Tibial nerve (tissue), 3 donors: ENCODE data around the gene IL20RA.

Experiments
- POLR2A ChIP-seq, 2 donors: fragments of 450-650 bp; IDR thresholded peaks; one replicate each; pipeline ENCODE4 v1.6.1; 2017; ENCODE audit warnings: antibody characterized with exemption in 2 of 2, mild to moderate bottlenecking in 2 of 2, moderate library complexity in 2 of 2
- TF ChIP-seq, protein P1 (sequence below), 5 experiments: fragments of 200-600 bp in 3 of 5; fragments of 450-650 bp in 2 of 5; sonication (generic) in 3 of 5; IDR thresholded peaks; one replicate each; pipeline ENCODE4 v1.5.1; 2016 to 2019; ENCODE audit warnings: antibody characterized with exemption in 5 of 5, mild to moderate bottlenecking in 3 of 5, moderate library complexity in 2 of 5

DNA sequence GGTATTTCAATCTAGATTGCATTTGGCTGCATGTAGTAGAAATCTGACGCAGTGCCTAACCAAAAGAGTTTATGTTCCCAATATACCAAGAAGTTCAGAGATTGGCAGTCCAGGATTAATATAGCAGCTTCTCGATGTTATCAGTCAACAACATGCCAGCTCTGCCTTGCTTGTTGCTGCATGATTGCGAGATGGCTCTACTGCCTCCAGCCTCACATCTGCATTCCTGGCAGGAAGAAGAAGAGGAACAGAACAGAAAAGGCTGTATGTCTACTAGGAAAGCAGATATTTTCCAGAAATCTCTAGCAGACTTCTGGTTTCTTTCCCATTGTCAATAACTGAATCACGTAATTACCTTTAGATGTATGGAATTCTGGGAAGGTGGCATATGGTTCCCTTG is 61.8 kb downstream of the IL20RA start:
- TF ChIP-seq, protein P1, sequence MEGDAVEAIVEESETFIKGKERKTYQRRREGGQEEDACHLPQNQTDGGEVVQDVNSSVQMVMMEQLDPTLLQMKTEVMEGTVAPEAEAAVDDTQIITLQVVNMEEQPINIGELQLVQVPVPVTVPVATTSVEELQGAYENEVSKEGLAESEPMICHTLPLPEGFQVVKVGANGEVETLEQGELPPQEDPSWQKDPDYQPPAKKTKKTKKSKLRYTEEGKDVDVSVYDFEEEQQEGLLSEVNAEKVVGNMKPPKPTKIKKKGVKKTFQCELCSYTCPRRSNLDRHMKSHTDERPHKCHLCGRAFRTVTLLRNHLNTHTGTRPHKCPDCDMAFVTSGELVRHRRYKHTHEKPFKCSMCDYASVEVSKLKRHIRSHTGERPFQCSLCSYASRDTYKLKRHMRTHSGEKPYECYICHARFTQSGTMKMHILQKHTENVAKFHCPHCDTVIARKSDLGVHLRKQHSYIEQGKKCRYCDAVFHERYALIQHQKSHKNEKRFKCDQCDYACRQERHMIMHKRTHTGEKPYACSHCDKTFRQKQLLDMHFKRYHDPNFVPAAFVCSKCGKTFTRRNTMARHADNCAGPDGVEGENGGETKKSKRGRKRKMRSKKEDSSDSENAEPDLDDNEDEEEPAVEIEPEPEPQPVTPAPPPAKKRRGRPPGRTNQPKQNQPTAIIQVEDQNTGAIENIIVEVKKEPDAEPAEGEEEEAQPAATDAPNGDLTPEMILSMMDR (IDR thresholded peaks at IDR 0.05): no peak
- no peak for TF ChIP-seq POLR2A (IDR thresholded peaks at IDR 0.05)
